Epithelial cell of proximal tubule (primary cell): ENCODE measurements around the gene HP1BP3. TPM values are rescaled to one million over a fixed set of nuclear protein-coding genes. Genes with fewer than 3 reads are reported as not detected.

Experiments used
- DNase-seq: peaks from one replicate; pipeline ENCODE4 v3.0.0-alpha.2; 2011; ENCODE audit warnings: low read depth
- H3K4me3 ChIP-seq: 2 replicates; pipeline ENCODE4 v1.5.1; 2011; ENCODE audit warnings: low read depth, mild to moderate bottlenecking, low read length
- CTCF ChIP-seq: conservative IDR thresholded peaks from 2 replicates; pipeline ENCODE4 v1.5.1; 2012; ENCODE audit warnings: low read depth, mild to moderate bottlenecking, low read length
- total RNA-seq: library from RNA; depleted of rRNA; stranded (reverse); fragments of >200 nt; gene quantifications from 2 replicates; pipeline ENCODE4 v1.2.3, GENCODE V29; 2015

The HP1BP3 gene
- total RNA-seq, 1 donor from 2014 or later, result 142 TPM

- TF ChIP-seq CTCF, result no peak
- H3K4me3 ChIP-seq, result no peak overlapping the region
- no peak for DNase-seq
Measured at GRCh38 chr1:20704390-20705202, 82.5 kb downstream of the HP1BP3 start.

GRCh38 chr1:20703124-20703756, 83.9 kb downstream of the HP1BP3 start:
- no peak for DNase-seq
- no peak for TF ChIP-seq CTCF
- H3K4me3 ChIP-seq, result no peak overlapping the region

GRCh38 chr1:20702416-20702815, 84.7 kb downstream of the HP1BP3 start:
- H3K4me3 ChIP-seq, result no peak overlapping the region
- TF ChIP-seq CTCF, result peak; percentile 54
- DNase-seq, result no peak

- TF ChIP-seq CTCF, result no peak
- no peak overlapping the region for H3K4me3 ChIP-seq
- DNase-seq, result no peak
Measured at GRCh38 chr1:20701847-20702246, 85.3 kb downstream of the HP1BP3 start.

- DNase-seq, result no peak
- no peak overlapping the region for H3K4me3 ChIP-seq
- TF ChIP-seq CTCF, result no peak
Measured at GRCh38 chr1:20701446-20701845, 85.7 kb downstream of the HP1BP3 start.

GRCh38 chr1:20700636-20701215, 86.4 kb downstream of the HP1BP3 start:
- TF ChIP-seq CTCF, result no peak
- no peak for DNase-seq
- H3K4me3 ChIP-seq, result no peak overlapping the region
